Lower leg skin (tissue), 3 donors: Measurements from ENCODE around the gene NAT8L.

Source experiments
- CTCF ChIP-seq, 3 donors: fragments of 450-650 bp; IDR thresholded peaks; one replicate each; pipeline ENCODE4 v1.5.1; 2016; ENCODE audit warnings: antibody characterized with exemption in 3 of 3, mild to moderate bottlenecking in 3 of 3, moderate library complexity in 2 of 3
- POLR2A ChIP-seq, 2 donors: fragments of 450-650 bp; IDR thresholded peaks; one replicate each; pipeline ENCODE4 v1.6.1; 2016 to 2017; ENCODE audit warnings: antibody characterized with exemption in 2 of 2, mild to moderate bottlenecking in 1 of 2, moderate library complexity in 1 of 2

GRCh38 chr4:2069161-2069971, 10.2 kb downstream of the NAT8L start:
- TF ChIP-seq CTCF (IDR thresholded peaks at IDR 0.05): no peak
- TF ChIP-seq POLR2A (IDR thresholded peaks at IDR 0.05): no peak
